ENCODE measurements around the gene HMGB4. TPM values are rescaled to one million over a fixed set of nuclear protein-coding genes. Genes with fewer than 3 reads are reported as not detected.
A peak's percentile ranks its signal among the peaks of the same experiment; 100 is the strongest.

The HMGB4 gene
- total RNA-seq, 1 donor from 2014 or later, result not detected

DNA sequence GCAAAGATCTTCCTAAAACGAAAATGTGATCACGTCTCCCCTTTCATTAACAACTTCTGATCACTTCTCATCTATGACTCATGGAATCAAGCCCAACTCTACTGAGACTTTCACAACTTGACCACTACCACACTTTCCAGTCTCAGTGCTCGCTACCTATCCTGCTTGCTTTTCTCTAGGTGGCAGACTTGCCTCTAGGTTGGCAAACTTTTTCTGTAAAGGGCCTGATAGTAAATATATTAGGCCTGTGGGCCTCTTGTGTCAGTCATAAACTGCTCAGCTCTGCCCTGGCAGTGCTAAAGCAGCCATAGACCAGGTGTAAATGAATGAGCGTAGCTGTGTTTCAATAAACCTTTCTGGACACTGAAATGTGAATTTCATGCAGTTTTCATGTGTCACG is 21.5 kb upstream of the HMGB4 start:
- intact Hi-C loops (cut with DNase I), result no loop called here
- ATAC-seq, result no peak
- no peak for DNase-seq (ENCODE audit: low spot score)

DNA sequence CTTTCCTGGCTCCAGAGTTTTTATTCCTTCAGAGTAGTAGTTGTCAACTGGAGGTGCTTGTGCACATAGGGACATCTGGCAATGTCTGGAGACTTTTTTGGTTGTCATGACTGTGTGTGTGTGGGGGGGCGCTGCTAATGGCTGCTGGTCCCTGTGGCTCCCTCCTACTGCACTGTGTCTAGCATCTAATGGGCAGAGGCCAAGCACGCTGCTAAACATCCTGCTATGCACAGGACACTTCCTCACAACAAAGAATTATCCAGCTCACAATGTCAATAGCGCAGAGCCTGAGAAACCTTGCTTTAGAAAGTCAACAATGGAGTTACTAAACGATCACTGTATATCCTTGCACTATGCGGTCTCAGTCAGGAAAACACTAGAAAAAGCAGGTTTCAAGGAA is 19.7 kb upstream of the HMGB4 start:
- DNase-seq (ENCODE audit: low spot score) (no peak), ATAC-seq (no peak)
- intact Hi-C loops (cut with DNase I), result no loop called here

DNA sequence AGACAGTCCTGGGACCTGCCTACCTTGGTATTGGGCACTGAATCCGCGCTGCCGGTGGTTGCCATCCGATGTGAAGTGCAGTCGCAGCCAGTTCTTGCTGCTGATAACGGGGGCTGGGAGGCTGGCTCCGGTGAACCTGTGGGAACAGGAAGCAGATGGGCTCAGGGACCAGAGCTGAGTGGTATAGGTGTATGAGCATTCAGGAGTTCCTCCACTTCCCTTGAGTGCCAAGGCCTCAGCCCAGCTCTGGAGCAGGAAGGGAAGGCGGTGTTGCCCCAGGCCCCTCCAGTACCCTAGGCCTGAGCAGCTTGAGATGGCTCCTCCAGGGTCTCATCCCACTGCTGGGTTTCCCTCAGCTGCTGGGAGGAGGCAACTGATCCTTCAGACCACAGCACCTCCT is 17.0 kb upstream of the HMGB4 start:
- intact Hi-C loops (cut with DNase I), result no loop called here
- DNase-seq (ENCODE audit: low spot score), result no peak
- ATAC-seq, result no peak

DNA sequence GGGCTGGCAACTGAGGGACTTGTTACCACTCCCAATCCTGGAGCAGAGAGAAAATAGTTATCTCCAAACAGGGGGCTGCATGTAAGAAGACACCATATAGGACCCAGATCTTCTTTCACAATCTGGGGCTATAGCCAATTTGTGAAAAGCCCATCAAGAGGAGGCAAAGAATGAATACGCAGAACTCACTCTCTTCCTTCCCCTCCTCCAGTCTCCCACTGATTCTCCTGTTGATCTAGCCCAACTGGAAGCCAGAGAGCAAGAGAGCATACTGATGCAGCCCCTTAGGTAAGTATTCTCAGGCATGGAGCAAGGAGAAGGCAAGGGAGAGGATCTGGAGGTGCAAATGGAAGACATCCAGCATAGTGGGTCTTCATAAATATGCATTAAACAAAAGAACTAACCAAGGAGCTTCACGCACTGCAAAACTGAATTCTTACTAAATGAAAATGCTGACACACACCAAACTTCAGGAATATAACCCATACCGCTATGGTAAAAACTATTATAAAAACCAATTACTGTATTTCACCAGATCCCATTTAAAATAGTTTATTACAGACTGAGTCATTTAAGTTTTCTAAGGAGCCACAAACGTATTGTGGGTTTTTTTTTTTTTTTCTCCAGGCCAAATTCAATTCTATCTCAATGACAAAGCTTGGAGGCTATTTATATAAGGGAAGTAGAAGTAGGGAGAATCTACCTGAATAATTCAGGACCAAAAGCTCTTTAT is 15.5 kb upstream of the HMGB4 start:
- intact Hi-C loops (cut with DNase I), result no loop called here
- DNase-seq (ENCODE audit: low spot score), result no peak

DNA sequence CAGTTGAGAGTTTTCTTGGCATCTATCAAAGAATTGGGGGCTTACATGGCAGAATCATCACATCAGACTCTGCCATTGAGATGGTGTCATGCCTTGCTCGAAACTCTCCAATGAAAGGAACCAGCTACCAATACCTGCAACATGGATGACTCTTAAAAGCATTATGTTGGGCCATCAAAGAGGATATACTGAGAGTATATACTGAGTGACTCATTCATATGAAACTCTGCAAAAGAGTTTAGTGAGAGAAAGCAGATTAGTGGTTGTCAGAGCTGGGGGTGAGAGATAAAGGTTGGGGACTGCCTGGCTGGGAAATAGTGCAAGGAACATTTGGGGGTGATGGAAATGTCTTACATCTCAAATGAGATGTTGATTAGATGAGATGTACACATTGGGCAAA is 14.7 kb upstream of the HMGB4 start:
- intact Hi-C loops (cut with DNase I), result no loop called here
- DNase-seq (ENCODE audit: low spot score), result no peak
- no peak for ATAC-seq

More for the DNA sequence above, 15.5 kb upstream of the HMGB4 start:
- no peak for ATAC-seq

DNA sequence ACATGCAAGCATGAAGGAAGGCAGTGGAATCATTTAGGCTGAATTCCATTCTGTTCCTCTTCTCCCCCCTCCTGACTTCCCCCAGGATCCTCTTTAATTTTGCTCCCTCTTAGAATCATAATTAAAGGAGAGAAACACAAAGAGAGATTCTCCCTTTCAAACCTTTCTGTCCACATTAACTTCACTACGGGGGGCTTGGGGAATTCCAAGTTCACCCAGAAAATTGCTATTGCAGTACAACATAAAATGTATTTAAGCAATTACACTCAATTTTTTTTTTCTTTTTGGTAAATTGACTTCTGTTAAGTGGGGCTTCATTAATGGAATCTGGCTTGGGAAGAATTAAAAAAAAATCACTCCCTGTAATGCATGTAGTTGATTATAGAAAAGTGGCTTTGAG is 13.4 kb upstream of the HMGB4 start:
- intact Hi-C loops (cut with DNase I), result no loop called here
- DNase-seq (ENCODE audit: low spot score), result no peak
- ATAC-seq, result no peak

DNA sequence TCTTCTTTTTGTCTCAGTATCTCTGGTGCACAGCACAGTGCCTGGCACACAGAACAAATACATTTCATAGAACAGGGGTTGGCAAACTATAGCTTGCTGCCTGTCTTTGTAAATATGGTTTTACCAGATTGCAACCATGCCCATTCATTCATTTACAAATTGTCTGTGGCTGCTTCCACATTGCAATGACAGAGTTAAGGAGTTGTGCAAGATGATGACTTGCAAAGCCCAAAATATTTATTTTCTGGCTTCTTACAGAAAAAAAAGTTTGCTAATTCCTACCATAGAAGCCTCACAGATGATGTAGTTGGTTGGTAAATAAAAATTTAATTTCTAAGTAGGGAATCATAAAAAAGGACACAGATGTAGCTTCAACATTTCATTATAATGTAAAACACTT is 11.2 kb upstream of the HMGB4 start:
- ATAC-seq (no peak), DNase-seq (ENCODE audit: low spot score) (no peak)
- intact Hi-C loops (cut with DNase I), result no loop called here

DNA sequence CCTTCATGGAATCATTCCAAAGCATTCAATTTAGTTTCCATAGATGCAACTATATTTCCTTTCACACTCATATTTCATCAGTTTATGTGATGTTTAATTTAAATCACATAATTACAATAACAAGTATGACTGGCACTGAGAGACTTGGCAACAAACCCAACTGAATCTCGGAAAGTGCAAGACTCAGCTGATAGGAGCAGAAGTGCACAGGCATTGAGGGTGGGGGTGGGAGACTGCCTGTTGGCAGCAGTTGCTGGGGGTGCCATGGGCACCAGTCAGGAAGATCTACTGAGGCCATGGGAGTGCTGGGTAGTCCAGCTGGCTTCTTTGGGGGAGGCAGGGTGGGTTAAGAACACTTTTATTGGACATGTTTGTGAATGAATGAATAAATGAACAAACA is 10.4 kb upstream of the HMGB4 start:
- DNase-seq (ENCODE audit: low spot score) (no peak), ATAC-seq (no peak)
- intact Hi-C loops (cut with DNase I), result no loop called here

DNA sequence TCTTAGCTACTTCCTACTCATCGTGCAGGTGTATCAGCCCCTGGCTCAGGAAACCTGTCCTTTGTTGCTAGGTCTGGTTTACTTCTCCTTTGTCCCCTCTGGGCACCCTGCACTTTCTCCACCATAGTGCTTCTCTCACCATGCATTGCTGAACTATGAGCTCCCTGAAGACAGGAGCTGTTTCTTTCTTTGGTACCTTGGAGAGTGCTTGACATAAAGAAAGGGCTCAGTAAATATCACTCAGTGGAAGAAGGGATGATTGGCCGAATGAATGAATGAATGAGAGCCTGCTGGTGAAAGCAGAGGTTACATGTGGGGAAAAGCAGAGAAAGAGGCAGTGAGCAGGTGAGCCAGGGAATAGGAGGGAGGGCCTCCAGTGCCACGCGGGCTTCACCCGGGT is 9.8 kb upstream of the HMGB4 start:
- intact Hi-C loops (cut with DNase I), result no loop called here
- DNase-seq (ENCODE audit: low spot score) (no peak), ATAC-seq (no peak)

DNA sequence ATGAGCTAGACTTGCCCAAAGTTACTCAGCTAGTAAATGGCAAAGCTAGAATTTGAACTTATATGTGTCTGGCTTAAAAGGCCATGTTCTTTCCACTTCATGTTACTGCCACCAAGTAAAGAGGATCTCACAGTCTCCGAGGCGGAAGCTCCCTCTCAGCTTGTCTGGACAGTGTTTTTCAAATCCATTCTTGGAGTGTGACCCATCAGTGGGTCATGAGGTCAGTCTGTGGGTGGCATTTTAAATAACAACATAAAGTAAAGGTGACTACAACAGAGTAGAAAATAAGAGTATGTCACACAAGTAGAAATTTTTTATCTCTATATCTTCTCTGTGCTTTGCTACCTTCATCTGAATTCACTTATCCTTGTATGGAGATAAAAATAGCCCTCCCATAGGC is 3.2 kb upstream of the HMGB4 start:
- no peak for ATAC-seq
- intact Hi-C loops (cut with DNase I), result no loop called here
- DNase-seq (ENCODE audit: low spot score), result no peak

DNA sequence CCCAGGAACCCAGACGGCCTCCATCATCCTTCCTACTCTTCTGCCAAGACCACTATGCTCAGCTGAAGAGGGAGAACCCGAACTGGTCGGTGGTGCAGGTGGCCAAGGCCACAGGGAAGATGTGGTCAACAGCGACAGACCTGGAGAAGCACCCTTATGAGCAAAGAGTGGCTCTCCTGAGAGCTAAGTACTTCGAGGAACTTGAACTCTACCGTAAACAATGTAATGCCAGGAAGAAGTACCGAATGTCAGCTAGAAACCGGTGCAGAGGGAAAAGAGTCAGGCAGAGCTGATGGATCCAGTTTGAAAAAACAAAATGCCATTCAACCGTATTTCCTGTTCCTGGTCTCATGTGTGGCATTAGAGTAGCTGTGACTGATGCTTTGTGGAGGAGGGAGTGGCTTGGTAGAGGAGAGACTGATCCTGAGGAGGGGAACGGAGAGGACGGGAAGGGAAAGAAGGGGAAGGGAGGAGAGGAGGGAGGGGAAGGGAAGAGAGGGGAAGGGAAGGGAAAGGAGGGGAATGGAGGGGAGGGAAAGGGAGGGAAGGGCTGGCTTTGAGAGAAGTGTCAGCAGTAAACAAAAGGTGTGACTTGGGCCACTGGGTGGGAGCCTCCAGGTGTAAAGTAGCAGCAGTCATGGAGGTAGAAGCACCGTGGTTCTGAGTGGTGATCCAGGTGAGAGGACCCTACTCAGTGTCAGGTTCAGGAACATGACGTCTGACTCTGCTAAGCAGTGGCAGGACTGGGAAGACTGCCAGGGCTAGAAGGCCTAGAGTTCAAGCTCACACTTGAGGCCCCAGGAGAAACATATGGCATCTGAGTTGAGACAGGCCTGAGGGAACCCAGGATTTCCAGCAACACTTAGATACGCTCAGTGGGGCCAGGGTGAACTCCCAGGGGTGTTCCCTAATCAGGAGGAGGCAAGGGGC is 846 bp downstream of the HMGB4 start:
- no peak for ATAC-seq
- intact Hi-C loops (cut with DNase I), result no loop called here
- no peak for DNase-seq (ENCODE audit: low spot score)

DNA sequence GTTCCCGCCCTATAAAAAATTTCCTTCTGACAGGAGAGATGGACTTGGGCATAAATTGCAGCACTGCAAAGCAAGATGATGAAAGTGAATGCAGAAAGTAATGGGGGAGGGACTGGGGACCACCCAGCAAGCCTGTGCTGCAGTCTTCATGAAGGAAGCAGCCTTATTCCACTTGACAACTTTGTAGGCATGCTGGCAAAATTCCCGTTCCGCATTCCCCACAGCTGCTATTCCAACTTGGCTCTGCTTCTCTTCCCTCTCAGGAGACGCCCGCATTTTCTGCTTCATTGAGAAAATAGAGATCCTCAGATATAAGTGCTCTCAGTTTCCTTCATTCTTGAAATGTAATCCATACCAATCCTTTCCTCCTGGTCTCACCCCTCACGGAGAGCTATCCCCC is 2.4 kb downstream of the HMGB4 start:
- intact Hi-C loops (cut with DNase I), result no loop called here
- DNase-seq (ENCODE audit: low spot score) (peak; percentile 62), ATAC-seq (peak; percentile 48)

DNA sequence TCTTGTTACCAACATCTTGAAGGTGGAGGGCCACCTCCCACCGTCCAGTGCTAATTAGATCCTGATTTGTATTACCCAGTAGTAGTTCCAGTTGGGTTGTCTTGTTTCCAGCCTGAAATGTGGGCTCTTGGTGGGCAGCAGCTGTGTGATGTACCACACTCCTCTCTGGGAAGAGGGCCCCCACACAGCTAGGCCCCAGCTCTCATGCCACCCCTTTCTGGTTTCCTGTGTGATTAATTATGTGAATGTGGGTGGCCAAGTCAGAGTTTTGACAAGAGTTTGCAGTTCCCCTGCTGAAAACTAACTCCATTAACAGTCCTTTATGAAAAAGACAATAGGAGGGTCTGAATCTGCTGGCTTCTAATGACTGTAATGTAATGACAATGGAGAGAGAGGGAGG is 3.8 kb downstream of the HMGB4 start:
- intact Hi-C loops (cut with DNase I), result no loop called here
- ATAC-seq (no peak), DNase-seq (ENCODE audit: low spot score) (no peak)

DNA sequence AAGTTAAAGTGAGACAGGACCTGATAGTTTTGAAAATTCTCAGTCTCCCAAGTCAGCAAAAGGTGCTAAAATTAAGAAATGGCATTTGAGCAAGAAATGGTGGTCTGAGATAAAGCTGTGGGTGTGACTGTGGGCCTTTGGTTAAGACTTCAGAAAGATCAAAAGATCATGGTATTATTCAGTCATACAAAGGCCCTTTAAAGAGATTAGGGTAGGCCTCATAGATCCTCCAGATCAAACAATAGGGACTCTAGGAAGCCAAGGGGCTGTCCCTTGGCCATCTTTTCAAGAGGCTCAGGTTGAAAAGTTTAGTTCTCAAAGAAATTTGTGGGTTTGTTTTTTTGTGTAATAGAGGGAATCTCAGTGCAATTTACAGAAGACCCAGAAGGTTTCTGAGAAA is 8.4 kb downstream of the HMGB4 start:
- DNase-seq (ENCODE audit: low spot score), result no peak
- intact Hi-C loops (cut with DNase I), result no loop called here
- peak; percentile 31 for ATAC-seq

DNA sequence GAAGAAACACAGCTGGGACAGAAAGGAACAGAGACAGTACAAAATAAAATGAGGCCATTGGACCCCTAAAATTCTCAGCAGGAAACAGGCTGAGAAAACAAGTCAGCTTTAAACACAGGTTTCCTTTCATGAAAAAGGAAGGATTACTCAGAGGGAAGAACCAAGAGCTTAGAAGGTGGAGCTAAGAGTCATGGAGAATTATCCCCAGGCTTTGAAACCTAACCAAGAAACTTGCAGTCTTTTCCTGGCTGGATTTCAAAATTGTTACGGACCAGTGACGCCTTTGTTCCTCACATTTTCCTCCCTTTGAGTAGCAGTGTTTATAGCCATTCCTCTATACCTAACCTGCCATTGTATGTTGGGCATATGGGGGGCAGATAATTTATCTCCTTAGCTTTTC is 8.8 kb downstream of the HMGB4 start:
- ATAC-seq, result peak; percentile 70
- intact Hi-C loops (cut with DNase I), result no loop called here
- no peak for DNase-seq (ENCODE audit: low spot score)

DNA sequence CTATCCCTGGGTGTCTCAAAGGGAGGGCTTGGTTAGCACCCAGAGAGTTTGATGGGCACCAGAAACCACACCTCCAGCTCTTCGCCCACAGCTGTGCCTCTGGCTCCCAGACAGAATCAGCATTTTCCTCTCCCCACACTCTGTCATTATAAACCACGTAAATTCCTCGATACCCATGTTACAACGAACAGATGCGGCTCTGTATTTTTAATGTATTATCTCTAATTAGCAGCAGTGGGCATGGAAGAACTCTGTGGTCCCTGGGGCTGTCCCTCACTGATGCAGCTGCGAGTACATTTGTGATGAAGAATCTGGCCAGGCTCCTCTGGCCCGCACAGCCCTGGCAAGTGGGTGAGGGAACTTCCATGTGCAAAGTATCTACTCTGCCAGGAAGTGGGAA is 10.8 kb downstream of the HMGB4 start:
- no peak for ATAC-seq
- intact Hi-C loops (cut with DNase I), result no loop called here
- DNase-seq (ENCODE audit: low spot score), result no peak

DNA sequence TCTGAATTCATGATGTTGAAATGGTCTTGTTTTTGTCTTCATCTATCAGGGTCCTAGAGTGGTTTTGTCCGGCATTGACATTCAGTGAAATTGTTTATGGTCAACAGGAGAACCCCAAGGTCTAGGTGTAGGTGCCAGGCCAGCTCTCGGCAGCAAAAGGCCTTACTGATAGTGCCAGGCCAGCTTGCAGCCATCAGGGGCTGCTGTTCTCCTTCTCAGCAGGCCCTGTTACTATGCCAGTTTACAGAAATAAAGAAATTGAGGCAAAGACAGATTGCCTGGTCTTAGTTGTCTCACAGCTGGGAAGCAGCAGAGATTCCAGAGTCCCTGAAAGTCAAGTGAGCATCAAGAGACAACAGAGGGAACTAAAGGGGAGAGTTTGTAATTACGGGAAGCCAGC is 12.0 kb downstream of the HMGB4 start:
- ATAC-seq (no peak), DNase-seq (ENCODE audit: low spot score) (no peak)
- intact Hi-C loops (cut with DNase I), result no loop called here

DNA sequence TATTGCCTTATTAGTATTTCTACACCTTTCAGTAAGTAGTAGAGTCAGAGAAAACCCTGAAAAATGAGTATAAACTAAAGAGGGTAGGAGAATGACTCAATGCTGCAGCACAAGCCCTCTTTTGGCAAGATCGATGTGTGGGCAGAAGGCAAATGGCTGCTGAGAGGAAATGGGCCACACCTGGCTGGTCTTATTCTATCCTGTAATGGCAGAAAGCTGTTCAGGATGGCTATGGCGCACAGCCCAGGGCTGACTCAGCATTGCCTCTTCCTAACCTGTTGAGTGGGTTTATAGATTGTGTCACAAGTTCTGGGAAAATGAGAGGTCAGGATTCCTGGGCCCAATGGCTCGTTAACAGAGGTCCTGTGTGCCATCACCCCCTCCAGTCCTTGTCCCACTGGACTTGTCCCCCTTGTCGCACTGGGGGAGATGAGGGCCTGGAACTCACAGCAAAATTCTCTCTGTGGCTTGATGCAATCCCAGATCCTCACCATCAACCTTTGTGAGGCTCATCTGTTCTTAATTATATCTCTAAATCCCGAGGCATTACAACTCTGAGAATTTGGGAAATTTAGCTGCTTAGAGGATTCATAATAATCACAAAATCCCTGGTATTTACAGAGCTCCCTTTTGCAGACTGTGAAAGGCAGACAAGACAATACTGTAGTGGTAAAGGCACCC is 13.2 kb downstream of the HMGB4 start:
- intact Hi-C loops (cut with DNase I), result no loop called here
- ATAC-seq (peak; percentile 86), DNase-seq (ENCODE audit: low spot score) (peak; percentile 69)

DNA sequence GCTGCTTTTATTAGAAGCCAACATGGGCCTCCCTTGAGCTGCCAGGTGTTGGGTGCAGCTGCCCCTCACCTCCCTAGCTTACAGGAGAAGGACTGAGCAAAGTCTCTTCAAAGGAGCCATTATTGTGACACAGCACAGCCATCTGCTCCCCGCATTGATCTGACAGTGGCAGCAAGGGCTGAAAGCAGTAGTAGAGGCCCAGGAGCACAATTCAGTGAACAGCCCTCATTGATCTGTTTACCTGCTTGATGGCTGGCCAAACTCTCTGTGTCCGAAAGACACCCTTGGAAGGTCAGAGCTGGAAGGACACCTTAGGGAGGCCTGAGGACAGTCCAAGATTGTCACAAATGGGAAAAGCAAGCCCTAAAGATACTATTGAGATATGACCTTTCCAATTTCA is 14.5 kb downstream of the HMGB4 start:
- intact Hi-C loops (cut with DNase I), result no loop called here
- ATAC-seq (peak; percentile 5), DNase-seq (ENCODE audit: low spot score) (no peak)

DNA sequence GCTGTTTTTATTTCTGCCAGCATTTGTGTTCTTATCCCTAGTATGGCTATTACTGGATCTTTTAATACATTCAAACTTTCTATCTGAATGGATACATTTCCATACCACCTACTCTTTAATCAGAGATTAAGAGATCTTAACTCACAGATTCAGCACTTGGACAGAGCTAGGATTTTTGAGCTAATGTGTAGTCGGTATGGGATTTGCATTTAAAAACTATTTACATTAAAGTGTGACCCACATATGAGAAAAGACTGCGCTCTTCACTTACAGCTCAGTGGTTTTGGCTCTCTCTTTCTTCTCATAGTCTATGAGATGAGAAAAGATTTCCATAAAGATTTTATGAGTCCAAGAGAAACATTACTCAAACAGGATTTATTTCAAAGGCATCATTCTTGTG is 16.4 kb downstream of the HMGB4 start:
- intact Hi-C loops (cut with DNase I), result no loop called here

More for the DNA sequence above, 16.4 kb downstream of the HMGB4 start:
- no peak for ATAC-seq
- DNase-seq (ENCODE audit: low spot score), result no peak
